ENCODE measurements around the gene SERBP1.
"Not testable (repeated sequence)": the region's sequence is repeated elsewhere in the genome, so short reads cannot be mapped to it uniquely, and the experiment has no call there.

SERBP1 gene

GRCh38 chr1:67440339-67440738 lies 10.1 kb upstream of the SERBP1 start:
- DNase-seq (ENCODE audit: low read depth): no peak

GRCh38 chr1:67439277-67440029 lies 9.3 kb upstream of the SERBP1 start:
- DNase-seq (ENCODE audit: low read depth): no peak

- no peak for DNase-seq (ENCODE audit: low read depth)
Observed at GRCh38 chr1:67437961-67438360, 7.8 kb upstream of the SERBP1 start.

GRCh38 chr1:67436511-67437055 lies 6.4 kb upstream of the SERBP1 start:
- no peak for DNase-seq (ENCODE audit: low read depth)

- no peak for DNase-seq (ENCODE audit: low read depth)
Observed at GRCh38 chr1:67434491-67434890, 4.3 kb upstream of the SERBP1 start.

GRCh38 chr1:67433837-67434236 lies 3.6 kb upstream of the SERBP1 start:
- no peak for DNase-seq (ENCODE audit: low read depth)

GRCh38 chr1:67432745-67433144 lies 2.5 kb upstream of the SERBP1 start:
- DNase-seq (ENCODE audit: low read depth): no peak

GRCh38 chr1:67431869-67432578 lies 1.8 kb upstream of the SERBP1 start:
- no peak for DNase-seq (ENCODE audit: low read depth)

GRCh38 chr1:67431156-67431765 lies 1.1 kb upstream of the SERBP1 start:
- DNase-seq (ENCODE audit: low read depth): no peak

GRCh38 chr1:67429528-67430357 lies 459 bp downstream of the SERBP1 start:
- peak; percentile 10 for DNase-seq (ENCODE audit: low read depth)

- DNase-seq (ENCODE audit: low read depth): no peak
Observed at GRCh38 chr1:67429011-67429527, 1.1 kb downstream of the SERBP1 start.

- DNase-seq (ENCODE audit: low read depth): no peak
Observed at GRCh38 chr1:67427947-67428346, 2.3 kb downstream of the SERBP1 start.

- no peak for DNase-seq (ENCODE audit: low read depth)
Observed at GRCh38 chr1:67427465-67427864, 2.7 kb downstream of the SERBP1 start.

GRCh38 chr1:67420835-67421492 lies 9.2 kb downstream of the SERBP1 start:
- no peak for DNase-seq (ENCODE audit: low read depth)

- no peak for DNase-seq (ENCODE audit: low read depth)
Observed at GRCh38 chr1:67418839-67419586, 11.2 kb downstream of the SERBP1 start.

GRCh38 chr1:67417733-67418132 lies 12.5 kb downstream of the SERBP1 start:
- DNase-seq (ENCODE audit: low read depth): not testable (repeated sequence)

GRCh38 chr1:67415041-67415440 lies 15.2 kb downstream of the SERBP1 start:
- DNase-seq (ENCODE audit: low read depth): no peak

- DNase-seq (ENCODE audit: low read depth): no peak
Observed at GRCh38 chr1:67414574-67414973, 15.6 kb downstream of the SERBP1 start.

- not testable (repeated sequence) for DNase-seq (ENCODE audit: low read depth)
Observed at GRCh38 chr1:67413101-67413500, 17.1 kb downstream of the SERBP1 start.

- no peak for DNase-seq (ENCODE audit: low read depth)
Observed at GRCh38 chr1:67408148-67408547, 22.1 kb downstream of the SERBP1 start.

All from activated T-helper 1 cell treated with Interleukin-2 at 50 U/mL for 16 hours (primary cell).